HCT116 (cell line): Measurements from ENCODE around the gene LRBA.

Experiments used
- EGR1 ChIP-seq: IDR thresholded peaks from 2 replicates; pipeline ENCODE4 v1.6.1; 2012; ENCODE audit warnings: low read depth
- EZH2 ChIP-seq: fragments of 200-600 bp; sonication (generic); IDR thresholded peaks from 2 replicates; pipeline ENCODE4 v1.6.1; 2017; ENCODE audit warnings: antibody characterized with exemption, mixed run types
- EZH2phosphoT487 ChIP-seq: fragments of 200-600 bp; IDR thresholded peaks from 2 replicates; pipeline ENCODE4 v1.6.1; 2018; ENCODE audit warnings: antibody characterized with exemption, borderline replicate concordance
- POLR2A ChIP-seq: IDR thresholded peaks from 2 replicates; pipeline ENCODE4 v1.7.0; 2011; ENCODE audit warnings: borderline replicate concordance; ENCODE audit not compliant: insufficient read depth, insufficient read length; ENCODE audit errors: extremely low read depth
- POLR2AphosphoS5 ChIP-seq: IDR thresholded peaks from 2 replicates; pipeline ENCODE4 v1.6.1; 2011; ENCODE audit warnings: mild to moderate bottlenecking, low read depth, low read length, moderate library complexity
- SP1 ChIP-seq: IDR thresholded peaks from 2 replicates; pipeline ENCODE4 v1.6.1; 2012; ENCODE audit warnings: low read depth
- ZNF274 ChIP-seq: fragments of 200-500 bp; sonication (Bioruptor generic); IDR thresholded peaks from 2 replicates; pipeline ENCODE4 v1.6.1; 2014; ENCODE audit warnings: mild to moderate bottlenecking, low read depth, low read length, inconsistent platforms
- TF ChIP-seq, protein P1 (sequence below), 3 experiments: fragments of 200-600 bp in 1 of 3; sonication (generic) in 1 of 3; IDR thresholded peaks in 2 of 3; conservative IDR thresholded peaks in 1 of 3; 2 replicates each; pipeline ENCODE4 v1.5.1; 2012 to 2017; ENCODE audit warnings: low read depth in 2 of 3, low read length in 2 of 3, antibody characterized with exemption in 1 of 3, borderline replicate concordance in 1 of 3, control low read depth in 1 of 3, mild to moderate bottlenecking in 1 of 3, mixed read lengths in 1 of 3, mixed run types in 1 of 3, moderate library complexity in 1 of 3; ENCODE audit not compliant: insufficient read depth in 1 of 3
- TF ChIP-seq, protein P2 (sequence below): IDR thresholded peaks from 2 replicates; pipeline ENCODE4 v1.6.1; 2012; ENCODE audit warnings: low read depth
- TF ChIP-seq, protein P3 (sequence below): IDR thresholded peaks from 2 replicates; pipeline ENCODE4 v1.6.1; 2011; ENCODE audit warnings: mild to moderate bottlenecking, low read length, moderate library complexity; ENCODE audit not compliant: insufficient replicate concordance; ENCODE audit errors: extremely low read depth
- TF ChIP-seq, protein P4 (sequence below): IDR thresholded peaks from 2 replicates; pipeline ENCODE4 v1.6.1; 2012

DNA sequence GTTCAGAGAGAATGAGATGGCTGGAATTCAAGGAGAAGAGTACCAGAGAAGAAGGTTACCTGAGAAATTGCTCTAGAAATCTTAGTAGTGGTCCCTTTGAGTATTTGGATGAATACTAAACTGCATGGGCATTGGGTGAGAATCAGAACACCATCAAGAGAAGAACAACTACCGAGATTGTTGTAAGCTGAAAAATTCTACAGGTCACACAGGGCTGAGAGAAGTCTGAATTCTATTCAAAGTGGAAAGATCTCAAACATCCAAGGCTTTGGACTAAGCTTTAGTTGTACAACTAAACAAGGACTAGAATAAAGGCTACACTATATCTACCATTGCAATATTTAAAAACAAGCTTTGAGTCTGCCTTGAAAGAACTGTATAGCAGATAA is 40.8 kb downstream of the LRBA start:
- TF ChIP-seq, protein P1, sequence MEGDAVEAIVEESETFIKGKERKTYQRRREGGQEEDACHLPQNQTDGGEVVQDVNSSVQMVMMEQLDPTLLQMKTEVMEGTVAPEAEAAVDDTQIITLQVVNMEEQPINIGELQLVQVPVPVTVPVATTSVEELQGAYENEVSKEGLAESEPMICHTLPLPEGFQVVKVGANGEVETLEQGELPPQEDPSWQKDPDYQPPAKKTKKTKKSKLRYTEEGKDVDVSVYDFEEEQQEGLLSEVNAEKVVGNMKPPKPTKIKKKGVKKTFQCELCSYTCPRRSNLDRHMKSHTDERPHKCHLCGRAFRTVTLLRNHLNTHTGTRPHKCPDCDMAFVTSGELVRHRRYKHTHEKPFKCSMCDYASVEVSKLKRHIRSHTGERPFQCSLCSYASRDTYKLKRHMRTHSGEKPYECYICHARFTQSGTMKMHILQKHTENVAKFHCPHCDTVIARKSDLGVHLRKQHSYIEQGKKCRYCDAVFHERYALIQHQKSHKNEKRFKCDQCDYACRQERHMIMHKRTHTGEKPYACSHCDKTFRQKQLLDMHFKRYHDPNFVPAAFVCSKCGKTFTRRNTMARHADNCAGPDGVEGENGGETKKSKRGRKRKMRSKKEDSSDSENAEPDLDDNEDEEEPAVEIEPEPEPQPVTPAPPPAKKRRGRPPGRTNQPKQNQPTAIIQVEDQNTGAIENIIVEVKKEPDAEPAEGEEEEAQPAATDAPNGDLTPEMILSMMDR (IDR thresholded peaks at IDR 0.05 in 2 of 3, conservative IDR thresholded peaks at IDR 0.05 in 1 of 3; ENCODE audit: borderline replicate concordance in 1 of 3, insufficient read depth in 1 of 3, low read depth in 2 of 3, low read length in 2 of 3), result no peak
- TF ChIP-seq, protein P2, sequence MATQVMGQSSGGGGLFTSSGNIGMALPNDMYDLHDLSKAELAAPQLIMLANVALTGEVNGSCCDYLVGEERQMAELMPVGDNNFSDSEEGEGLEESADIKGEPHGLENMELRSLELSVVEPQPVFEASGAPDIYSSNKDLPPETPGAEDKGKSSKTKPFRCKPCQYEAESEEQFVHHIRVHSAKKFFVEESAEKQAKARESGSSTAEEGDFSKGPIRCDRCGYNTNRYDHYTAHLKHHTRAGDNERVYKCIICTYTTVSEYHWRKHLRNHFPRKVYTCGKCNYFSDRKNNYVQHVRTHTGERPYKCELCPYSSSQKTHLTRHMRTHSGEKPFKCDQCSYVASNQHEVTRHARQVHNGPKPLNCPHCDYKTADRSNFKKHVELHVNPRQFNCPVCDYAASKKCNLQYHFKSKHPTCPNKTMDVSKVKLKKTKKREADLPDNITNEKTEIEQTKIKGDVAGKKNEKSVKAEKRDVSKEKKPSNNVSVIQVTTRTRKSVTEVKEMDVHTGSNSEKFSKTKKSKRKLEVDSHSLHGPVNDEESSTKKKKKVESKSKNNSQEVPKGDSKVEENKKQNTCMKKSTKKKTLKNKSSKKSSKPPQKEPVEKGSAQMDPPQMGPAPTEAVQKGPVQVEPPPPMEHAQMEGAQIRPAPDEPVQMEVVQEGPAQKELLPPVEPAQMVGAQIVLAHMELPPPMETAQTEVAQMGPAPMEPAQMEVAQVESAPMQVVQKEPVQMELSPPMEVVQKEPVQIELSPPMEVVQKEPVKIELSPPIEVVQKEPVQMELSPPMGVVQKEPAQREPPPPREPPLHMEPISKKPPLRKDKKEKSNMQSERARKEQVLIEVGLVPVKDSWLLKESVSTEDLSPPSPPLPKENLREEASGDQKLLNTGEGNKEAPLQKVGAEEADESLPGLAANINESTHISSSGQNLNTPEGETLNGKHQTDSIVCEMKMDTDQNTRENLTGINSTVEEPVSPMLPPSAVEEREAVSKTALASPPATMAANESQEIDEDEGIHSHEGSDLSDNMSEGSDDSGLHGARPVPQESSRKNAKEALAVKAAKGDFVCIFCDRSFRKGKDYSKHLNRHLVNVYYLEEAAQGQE, result no peak
- TF ChIP-seq EZH2 (no peak), POLR2A (no peak), POLR2AphosphoS5 (no peak), ZNF274 (no peak), EGR1 (no peak), EZH2phosphoT487 (no peak), SP1 (no peak)
- TF ChIP-seq, protein P3, sequence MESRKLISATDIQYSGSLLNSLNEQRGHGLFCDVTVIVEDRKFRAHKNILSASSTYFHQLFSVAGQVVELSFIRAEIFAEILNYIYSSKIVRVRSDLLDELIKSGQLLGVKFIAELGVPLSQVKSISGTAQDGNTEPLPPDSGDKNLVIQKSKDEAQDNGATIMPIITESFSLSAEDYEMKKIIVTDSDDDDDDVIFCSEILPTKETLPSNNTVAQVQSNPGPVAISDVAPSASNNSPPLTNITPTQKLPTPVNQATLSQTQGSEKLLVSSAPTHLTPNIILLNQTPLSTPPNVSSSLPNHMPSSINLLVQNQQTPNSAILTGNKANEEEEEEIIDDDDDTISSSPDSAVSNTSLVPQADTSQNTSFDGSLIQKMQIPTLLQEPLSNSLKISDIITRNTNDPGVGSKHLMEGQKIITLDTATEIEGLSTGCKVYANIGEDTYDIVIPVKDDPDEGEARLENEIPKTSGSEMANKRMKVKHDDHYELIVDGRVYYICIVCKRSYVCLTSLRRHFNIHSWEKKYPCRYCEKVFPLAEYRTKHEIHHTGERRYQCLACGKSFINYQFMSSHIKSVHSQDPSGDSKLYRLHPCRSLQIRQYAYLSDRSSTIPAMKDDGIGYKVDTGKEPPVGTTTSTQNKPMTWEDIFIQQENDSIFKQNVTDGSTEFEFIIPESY, result no peak
- TF ChIP-seq, protein P4, sequence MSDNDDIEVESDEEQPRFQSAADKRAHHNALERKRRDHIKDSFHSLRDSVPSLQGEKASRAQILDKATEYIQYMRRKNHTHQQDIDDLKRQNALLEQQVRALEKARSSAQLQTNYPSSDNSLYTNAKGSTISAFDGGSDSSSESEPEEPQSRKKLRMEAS, result no peak
